Body of pancreas (tissue), 4 donors: Measurements from ENCODE around the gene TRIM34.

Experiments used
- POLR2A ChIP-seq, 3 donors: fragments of 450-650 bp; IDR thresholded peaks; one replicate each; pipeline ENCODE4 v1.6.1; 2016; ENCODE audit warnings: antibody characterized with exemption in 3 of 3, mild to moderate bottlenecking in 2 of 3
- TF ChIP-seq, protein P1 (sequence below), 7 experiments: fragments of 450-650 bp in 4 of 7; fragments of 200-600 bp in 3 of 7; sonication (generic) in 3 of 7; IDR thresholded peaks; one replicate each; pipeline ENCODE4 v1.5.1; 2016 to 2019; ENCODE audit warnings: antibody characterized with exemption in 7 of 7

GRCh38 chr11:5658318-5658717 lies 33.5 kb downstream of the TRIM34 start:
- no peak for TF ChIP-seq POLR2A (IDR thresholded peaks at IDR 0.05)
- TF ChIP-seq, protein P1, sequence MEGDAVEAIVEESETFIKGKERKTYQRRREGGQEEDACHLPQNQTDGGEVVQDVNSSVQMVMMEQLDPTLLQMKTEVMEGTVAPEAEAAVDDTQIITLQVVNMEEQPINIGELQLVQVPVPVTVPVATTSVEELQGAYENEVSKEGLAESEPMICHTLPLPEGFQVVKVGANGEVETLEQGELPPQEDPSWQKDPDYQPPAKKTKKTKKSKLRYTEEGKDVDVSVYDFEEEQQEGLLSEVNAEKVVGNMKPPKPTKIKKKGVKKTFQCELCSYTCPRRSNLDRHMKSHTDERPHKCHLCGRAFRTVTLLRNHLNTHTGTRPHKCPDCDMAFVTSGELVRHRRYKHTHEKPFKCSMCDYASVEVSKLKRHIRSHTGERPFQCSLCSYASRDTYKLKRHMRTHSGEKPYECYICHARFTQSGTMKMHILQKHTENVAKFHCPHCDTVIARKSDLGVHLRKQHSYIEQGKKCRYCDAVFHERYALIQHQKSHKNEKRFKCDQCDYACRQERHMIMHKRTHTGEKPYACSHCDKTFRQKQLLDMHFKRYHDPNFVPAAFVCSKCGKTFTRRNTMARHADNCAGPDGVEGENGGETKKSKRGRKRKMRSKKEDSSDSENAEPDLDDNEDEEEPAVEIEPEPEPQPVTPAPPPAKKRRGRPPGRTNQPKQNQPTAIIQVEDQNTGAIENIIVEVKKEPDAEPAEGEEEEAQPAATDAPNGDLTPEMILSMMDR (IDR thresholded peaks at IDR 0.05), result no peak
